Liver (tissue), 9 donors: ENCODE data around the gene TAF6. TPM values are rescaled to one million over a fixed set of nuclear protein-coding genes. Genes with fewer than 3 reads are reported as not detected.

ENCODE experiments used
- DNase-seq: peaks from one replicate; pipeline ENCODE4 v3.0.0-alpha.2; 2017; ENCODE audit warnings: low spot score
- H3K27ac ChIP-seq, 2 donors: one replicate each; pipeline ENCODE4 v1.7.0; 2013; ENCODE audit warnings: inconsistent platforms in 2 of 2, low read length in 2 of 2, control low read depth in 1 of 2, low read depth in 1 of 2, mild to moderate bottlenecking in 1 of 2
- H3K27me3 ChIP-seq, 4 donors: one replicate each; pipeline versions ENCODE4 v1.6.1 to v1.7.0; 2013; ENCODE audit warnings: low read length in 3 of 4, inconsistent platforms in 1 of 4, mild to moderate bottlenecking in 1 of 4, moderate library complexity in 1 of 4; ENCODE audit not compliant: control insufficient read depth in 4 of 4, insufficient read depth in 4 of 4
- H3K36me3 ChIP-seq, 4 donors: one replicate each; pipeline versions ENCODE4 v1.6.1 to v1.7.0; 2013; ENCODE audit warnings: low read length in 3 of 4, mild to moderate bottlenecking in 3 of 4, low read depth in 1 of 4, moderate library complexity in 1 of 4; ENCODE audit not compliant: control insufficient read depth in 4 of 4, insufficient read depth in 3 of 4
- H3K4me1 ChIP-seq, 4 donors: one replicate each; pipeline versions ENCODE4 v1.6.1 to v1.7.0; 2013; ENCODE audit warnings: low read length in 3 of 4, mild to moderate bottlenecking in 3 of 4, moderate library complexity in 1 of 4; ENCODE audit not compliant: control insufficient read depth in 4 of 4, insufficient read depth in 4 of 4
- H3K4me3 ChIP-seq, 3 donors: one replicate each; pipeline versions ENCODE4 v1.6.1 to v1.7.0; 2013; ENCODE audit warnings: low read length in 3 of 3, control low read depth in 1 of 3, low read depth in 1 of 3, mild to moderate bottlenecking in 1 of 3
- H3K9ac ChIP-seq, 2 donors: one replicate each; pipeline ENCODE4 v1.7.0; 2013; ENCODE audit warnings: low read length in 2 of 2, mild to moderate bottlenecking in 2 of 2, moderate library complexity in 2 of 2, control low read depth in 1 of 2, low read depth in 1 of 2
- H3K9me3 ChIP-seq, 4 donors: one replicate each; pipeline versions ENCODE4 v1.6.1 to v1.7.0; 2013; ENCODE audit warnings: low read length in 3 of 4; ENCODE audit not compliant: control insufficient read depth in 4 of 4
- EGR1 ChIP-seq, 2 donors: IDR thresholded peaks; 2 replicates each; pipeline ENCODE4 v1.6.1; 2016 to 2018; ENCODE audit warnings: antibody characterized with exemption in 2 of 2, low read depth in 2 of 2
- FOXA1 ChIP-seq: IDR thresholded peaks from 2 replicates; pipeline ENCODE4 v1.6.1; 2016; ENCODE audit warnings: antibody characterized with exemption
- FOXA2 ChIP-seq: IDR thresholded peaks from 2 replicates; pipeline ENCODE4 v1.6.1; 2016; ENCODE audit warnings: antibody characterized with exemption
- GABPA ChIP-seq, 2 donors: IDR thresholded peaks in 1 of 2; conservative IDR thresholded peaks in 1 of 2; 2 replicates each; pipeline ENCODE4 v1.6.1; 2016; ENCODE audit warnings: antibody characterized with exemption in 2 of 2, mild to moderate bottlenecking in 1 of 2, moderate library complexity in 1 of 2
- HNF4G ChIP-seq: IDR thresholded peaks from 2 replicates; pipeline ENCODE4 v1.6.1; 2016; ENCODE audit warnings: antibody characterized with exemption
- RAD21 ChIP-seq, 2 donors: IDR thresholded peaks; 2 replicates each; pipeline ENCODE4 v1.6.1; 2016; ENCODE audit warnings: antibody characterized with exemption in 2 of 2, mild to moderate bottlenecking in 2 of 2
- REST ChIP-seq: IDR thresholded peaks from 2 replicates; pipeline ENCODE4 v1.6.1; 2016; ENCODE audit warnings: antibody characterized with exemption, mild to moderate bottlenecking
- RXRA ChIP-seq, 2 donors: IDR thresholded peaks; 2 replicates each; pipeline ENCODE4 v1.6.1; 2017 to 2018; ENCODE audit warnings: antibody characterized with exemption in 2 of 2, mild to moderate bottlenecking in 1 of 2
- SP1 ChIP-seq: IDR thresholded peaks from 2 replicates; pipeline ENCODE4 v1.6.1; 2018; ENCODE audit warnings: antibody characterized with exemption, mild to moderate bottlenecking
- TAF1 ChIP-seq: conservative IDR thresholded peaks from 2 replicates; pipeline ENCODE4 v1.6.1; 2016; ENCODE audit warnings: antibody characterized with exemption, mild to moderate bottlenecking
- whole genome bisulfite sequencing: extraction: QIAGEN DNeasy Blood & Tissue Kit; methylation state at CpG from one replicate; pipeline ENCODE4 v1.1.7; 2013; 5-methylcytosine and 5-hydroxymethylcytosine counted together
- polyA plus RNA-seq, 2 donors: library from polyadenylated mRNA; stranded (reverse) in 1 of 2; unstranded in 1 of 2; fragments of 200-250 nt in 1 of 2; fragments of >200 nt in 1 of 2; fragmentation: Nextera tagmentation in 1 of 2; extraction: Ambion mirVana in 1 of 2; gene quantifications; one replicate each; pipeline versions ENCODE4 v1.2.1 to v1.2.3, GENCODE V29; 2013 to 2015
- total RNA-seq, 2 donors: library from RNA; depleted of rRNA; stranded (reverse); fragments of >200 nt; gene quantifications; one replicate each; pipeline ENCODE4 v1.2.3, GENCODE V29; 2014
- TF ChIP-seq, protein P1 (sequence below): IDR thresholded peaks from 2 replicates; pipeline ENCODE4 v1.6.1; 2016; ENCODE audit warnings: antibody characterized with exemption
- TF ChIP-seq, protein P2 (sequence below): IDR thresholded peaks from 2 replicates; pipeline ENCODE4 v1.6.1; 2016; ENCODE audit warnings: antibody characterized with exemption
- TF ChIP-seq, protein P3 (sequence below): fragments of 150-350 bp; IDR thresholded peaks from 2 replicates; pipeline ENCODE4 v1.5.1; 2017; ENCODE audit warnings: improper control_type of control experiment, low read depth, low read length; ENCODE audit not compliant: missing input control
- donor health status: healthy.
- donor health status: healthy.
- donor health status: healthy.
- donor health status: healthy.
- donor health status: healthy.

TAF6 gene
- total and polyA plus RNA-seq, 4 donors = 8.9 to 17.9 (median 16.2) TPM

- Histone ChIP-seq H3K27ac (no peak overlapping the region), H3K36me3 (peaks cover 2 to 30% (median 11%) of the 10 kb centered on the region in 4 donors), H3K9me3 (no peaks in the 10 kb centered on the region), H3K4me1 (peaks cover 4 to 23% (median 13%) of the 10 kb centered on the region in 4 donors), H3K9ac (no peak overlapping the region), H3K27me3 (no peaks in the 10 kb centered on the region), H3K4me3 (no peak overlapping the region)
- no peak for DNase-seq
- TF ChIP-seq RAD21 (IDR thresholded peaks at IDR 0.05) (no peak), SP1 (no peak)
- TF ChIP-seq, protein P1, sequence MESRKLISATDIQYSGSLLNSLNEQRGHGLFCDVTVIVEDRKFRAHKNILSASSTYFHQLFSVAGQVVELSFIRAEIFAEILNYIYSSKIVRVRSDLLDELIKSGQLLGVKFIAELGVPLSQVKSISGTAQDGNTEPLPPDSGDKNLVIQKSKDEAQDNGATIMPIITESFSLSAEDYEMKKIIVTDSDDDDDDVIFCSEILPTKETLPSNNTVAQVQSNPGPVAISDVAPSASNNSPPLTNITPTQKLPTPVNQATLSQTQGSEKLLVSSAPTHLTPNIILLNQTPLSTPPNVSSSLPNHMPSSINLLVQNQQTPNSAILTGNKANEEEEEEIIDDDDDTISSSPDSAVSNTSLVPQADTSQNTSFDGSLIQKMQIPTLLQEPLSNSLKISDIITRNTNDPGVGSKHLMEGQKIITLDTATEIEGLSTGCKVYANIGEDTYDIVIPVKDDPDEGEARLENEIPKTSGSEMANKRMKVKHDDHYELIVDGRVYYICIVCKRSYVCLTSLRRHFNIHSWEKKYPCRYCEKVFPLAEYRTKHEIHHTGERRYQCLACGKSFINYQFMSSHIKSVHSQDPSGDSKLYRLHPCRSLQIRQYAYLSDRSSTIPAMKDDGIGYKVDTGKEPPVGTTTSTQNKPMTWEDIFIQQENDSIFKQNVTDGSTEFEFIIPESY = no peak
- TF ChIP-seq, protein P2, sequence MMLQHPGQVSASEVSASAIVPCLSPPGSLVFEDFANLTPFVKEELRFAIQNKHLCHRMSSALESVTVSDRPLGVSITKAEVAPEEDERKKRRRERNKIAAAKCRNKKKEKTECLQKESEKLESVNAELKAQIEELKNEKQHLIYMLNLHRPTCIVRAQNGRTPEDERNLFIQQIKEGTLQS = no peak
- WGBS = 81% methylated on average over 16 of the region's 16 CpGs
Observed at GRCh38 chr7:100153708-100154535, 34.8 kb upstream of the TAF6 start.

DNA sequence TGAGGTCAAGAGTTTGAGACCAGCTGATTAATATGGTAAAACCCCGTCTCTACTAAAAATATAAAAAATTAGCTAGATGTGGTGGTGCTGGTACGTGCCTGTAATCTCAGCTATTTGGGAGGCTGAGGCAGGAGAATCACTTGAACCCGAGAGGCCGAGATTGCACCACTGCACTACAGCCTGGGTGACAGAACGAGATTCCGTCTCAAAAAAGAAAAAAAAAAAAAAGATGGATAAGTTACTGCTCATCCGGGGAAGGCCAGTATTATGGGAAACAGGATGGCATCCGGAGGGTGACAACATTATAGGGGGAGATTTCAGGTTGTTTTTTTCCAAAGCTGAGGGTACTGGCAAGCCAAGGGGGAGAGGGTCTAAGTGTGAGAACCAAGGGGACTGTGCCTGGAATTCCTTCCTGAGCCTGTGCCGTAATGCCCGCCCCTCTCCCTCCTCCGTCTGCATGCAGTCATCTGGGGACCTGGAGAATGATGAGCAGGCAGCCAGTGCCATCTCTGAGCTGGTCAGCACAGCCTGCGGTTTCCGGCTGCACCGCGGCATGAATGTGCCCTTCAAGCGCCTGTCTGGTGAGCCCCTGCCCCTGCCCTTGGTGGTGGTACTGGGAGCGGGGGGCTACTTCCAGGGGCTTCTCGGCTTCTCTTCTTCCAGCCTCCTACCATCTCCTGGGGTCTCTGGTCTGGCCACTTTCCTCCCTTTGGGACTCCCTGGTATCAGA, 33.9 kb upstream of the TAF6 start:
- TF ChIP-seq, protein P1 = no peak
- TF ChIP-seq FOXA1 (no peak), FOXA2 (no peak), HNF4G (no peak), EGR1 (IDR thresholded peaks at IDR 0.05; ENCODE audit: low read depth in 2 of 2) (no peak), SP1 (no peak), GABPA (IDR thresholded peaks at IDR 0.05 in 1 of 2, conservative IDR thresholded peaks at IDR 0.05 in 1 of 2) (no peak), TAF1 (no peak), RXRA (IDR thresholded peaks at IDR 0.05) (no peak), REST (no peak), RAD21 (IDR thresholded peaks at IDR 0.05) (no peak)
- TF ChIP-seq, protein P3, sequence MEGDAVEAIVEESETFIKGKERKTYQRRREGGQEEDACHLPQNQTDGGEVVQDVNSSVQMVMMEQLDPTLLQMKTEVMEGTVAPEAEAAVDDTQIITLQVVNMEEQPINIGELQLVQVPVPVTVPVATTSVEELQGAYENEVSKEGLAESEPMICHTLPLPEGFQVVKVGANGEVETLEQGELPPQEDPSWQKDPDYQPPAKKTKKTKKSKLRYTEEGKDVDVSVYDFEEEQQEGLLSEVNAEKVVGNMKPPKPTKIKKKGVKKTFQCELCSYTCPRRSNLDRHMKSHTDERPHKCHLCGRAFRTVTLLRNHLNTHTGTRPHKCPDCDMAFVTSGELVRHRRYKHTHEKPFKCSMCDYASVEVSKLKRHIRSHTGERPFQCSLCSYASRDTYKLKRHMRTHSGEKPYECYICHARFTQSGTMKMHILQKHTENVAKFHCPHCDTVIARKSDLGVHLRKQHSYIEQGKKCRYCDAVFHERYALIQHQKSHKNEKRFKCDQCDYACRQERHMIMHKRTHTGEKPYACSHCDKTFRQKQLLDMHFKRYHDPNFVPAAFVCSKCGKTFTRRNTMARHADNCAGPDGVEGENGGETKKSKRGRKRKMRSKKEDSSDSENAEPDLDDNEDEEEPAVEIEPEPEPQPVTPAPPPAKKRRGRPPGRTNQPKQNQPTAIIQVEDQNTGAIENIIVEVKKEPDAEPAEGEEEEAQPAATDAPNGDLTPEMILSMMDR = no peak
- TF ChIP-seq, protein P2 = no peak
- WGBS = 90% methylated on average over 18 of the region's 18 CpGs
- Histone ChIP-seq H3K4me1 (peaks cover 4 to 24% (median 15%) of the 10 kb centered on the region in 4 donors), H3K9me3 (no peaks in the 10 kb centered on the region), H3K27ac (no peak overlapping the region), H3K4me3 (no peak overlapping the region), H3K9ac (no peak overlapping the region), H3K36me3 (peaks cover 2 to 30% (median 11%) of the 10 kb centered on the region in 4 donors), H3K27me3 (no peaks in the 10 kb centered on the region)
- no peak for DNase-seq
